Upper lobe of left lung (tissue), 6 donors: ENCODE data around the gene ERCC6. TPM values are rescaled to one million over a fixed set of nuclear protein-coding genes. Genes with fewer than 3 reads are reported as not detected.

Source experiments
- ATAC-seq, 2 donors: fragments of 200-7000 bp; cut with Tn5 transposase; one replicate each; pipeline ENCODE4 v1.9.1; 2022; ENCODE audit warnings: mild to moderate bottlenecking in 2 of 2, moderate library complexity in 2 of 2; ENCODE audit not compliant: low FRiP score in 2 of 2
- DNase-seq, 2 donors: peaks; one replicate each; pipeline ENCODE4 v3.0.0-alpha.2; 2019 to 2020
- H3K27ac ChIP-seq, 4 donors: fragments of 200-600 bp; sonication (generic); one replicate each; pipeline ENCODE4 v1.5.1; 2016 to 2019
- H3K27me3 ChIP-seq, 4 donors: fragments of 200-600 bp; sonication (generic); one replicate each; pipeline ENCODE4 v1.5.1; 2017 to 2019
- H3K36me3 ChIP-seq, 4 donors: fragments of 200-600 bp; sonication (generic); one replicate each; pipeline ENCODE4 v1.5.1; 2016 to 2019
- H3K4me1 ChIP-seq, 4 donors: fragments of 200-600 bp; sonication (generic); one replicate each; pipeline ENCODE4 v1.5.1; 2018 to 2019
- H3K4me3 ChIP-seq, 4 donors: fragments of 200-600 bp; sonication (generic); one replicate each; pipeline ENCODE4 v1.5.1; 2017 to 2019; ENCODE audit warnings: mild to moderate bottlenecking in 2 of 4, moderate library complexity in 1 of 4
- H3K9me3 ChIP-seq, 4 donors: fragments of 200-600 bp; sonication (generic); one replicate each; pipeline ENCODE4 v1.5.1; 2018 to 2019
- EP300 ChIP-seq, 4 donors: sonication (generic); formaldehyde crosslinking; IDR thresholded peaks; one replicate each; pipeline ENCODE4 v1.5.1; 2017; ENCODE audit warnings: antibody characterized with exemption in 4 of 4, control low read depth in 2 of 4
- POLR2A ChIP-seq, 4 donors: fragments of 450-650 bp; IDR thresholded peaks; one replicate each; pipeline ENCODE4 v1.5.1; 2016 to 2017; ENCODE audit warnings: antibody characterized with exemption in 4 of 4, mild to moderate bottlenecking in 2 of 4
- POLR2AphosphoS5 ChIP-seq, 2 donors: sonication (generic); formaldehyde crosslinking; IDR thresholded peaks; one replicate each; pipeline ENCODE4 v1.5.1; 2017; ENCODE audit warnings: antibody characterized with exemption in 2 of 2
- total RNA-seq, 6 donors: library from RNA; depleted of rRNA in 4 of 6; stranded (reverse); fragments of >200 nt in 4 of 6; gene quantifications; one replicate each; pipeline versions ENCODE4 v1.1.0 to v1.2.1, GENCODE V29; 2016 to 2021
- TF ChIP-seq, protein P1 (sequence below), 6 experiments: fragments of 450-650 bp in 4 of 6; fragments of 200-600 bp in 2 of 6; sonication (generic) in 2 of 6; IDR thresholded peaks; one replicate each; pipeline ENCODE4 v1.5.1; 2016 to 2019; ENCODE audit warnings: antibody characterized with exemption in 6 of 6
- donor health status: DM: no; HTN: no; CAD: no; lungs with moderate emphysema.
- donor health status: DM: no; HTN: yes; CAD: no; lungs with severe emphysema.

ERCC6 gene
- total RNA-seq, 6 donors from 2014 or later, result 8.4 to 30.4 (median 23.3) TPM

DNA sequence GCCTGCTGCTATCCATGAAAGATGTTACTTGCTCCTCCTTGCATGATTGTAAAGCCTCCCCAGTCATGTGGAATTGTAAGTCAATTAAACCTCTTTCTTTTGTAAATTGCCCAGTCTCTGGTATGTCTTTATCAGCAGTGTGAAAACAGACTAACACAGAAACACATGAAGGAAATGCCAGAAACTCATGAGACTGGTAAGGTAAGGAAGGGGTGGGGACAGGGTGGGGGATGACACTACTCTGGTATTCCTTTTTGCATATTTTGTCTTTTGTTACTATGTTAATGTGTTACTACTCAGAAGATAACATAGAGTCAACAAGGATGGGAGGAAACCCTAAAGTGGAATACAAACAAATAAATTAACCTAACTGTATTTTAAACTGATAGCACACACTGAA, 73.2 kb downstream of the ERCC6 start:
- Histone ChIP-seq H3K36me3 (peaks cover 4 to 59% (median 23%) of the 10 kb centered on the region in 4 donors), H3K27ac (no peak overlapping the region), H3K4me1 (no peaks in the 10 kb centered on the region), H3K9me3 (no peaks in the 10 kb centered on the region), H3K4me3 (no peak overlapping the region), H3K27me3 (no peaks in the 10 kb centered on the region)
- DNase-seq (no peak), ATAC-seq (no peak)
- TF ChIP-seq EP300 (IDR thresholded peaks at IDR 0.05) (no peak), POLR2A (IDR thresholded peaks at IDR 0.05) (no peak), POLR2AphosphoS5 (IDR thresholded peaks at IDR 0.05) (no peak)
- TF ChIP-seq, protein P1, sequence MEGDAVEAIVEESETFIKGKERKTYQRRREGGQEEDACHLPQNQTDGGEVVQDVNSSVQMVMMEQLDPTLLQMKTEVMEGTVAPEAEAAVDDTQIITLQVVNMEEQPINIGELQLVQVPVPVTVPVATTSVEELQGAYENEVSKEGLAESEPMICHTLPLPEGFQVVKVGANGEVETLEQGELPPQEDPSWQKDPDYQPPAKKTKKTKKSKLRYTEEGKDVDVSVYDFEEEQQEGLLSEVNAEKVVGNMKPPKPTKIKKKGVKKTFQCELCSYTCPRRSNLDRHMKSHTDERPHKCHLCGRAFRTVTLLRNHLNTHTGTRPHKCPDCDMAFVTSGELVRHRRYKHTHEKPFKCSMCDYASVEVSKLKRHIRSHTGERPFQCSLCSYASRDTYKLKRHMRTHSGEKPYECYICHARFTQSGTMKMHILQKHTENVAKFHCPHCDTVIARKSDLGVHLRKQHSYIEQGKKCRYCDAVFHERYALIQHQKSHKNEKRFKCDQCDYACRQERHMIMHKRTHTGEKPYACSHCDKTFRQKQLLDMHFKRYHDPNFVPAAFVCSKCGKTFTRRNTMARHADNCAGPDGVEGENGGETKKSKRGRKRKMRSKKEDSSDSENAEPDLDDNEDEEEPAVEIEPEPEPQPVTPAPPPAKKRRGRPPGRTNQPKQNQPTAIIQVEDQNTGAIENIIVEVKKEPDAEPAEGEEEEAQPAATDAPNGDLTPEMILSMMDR (IDR thresholded peaks at IDR 0.05), result no peak

Other genes with a start within 250 kb of the ERCC6 start
- not detected for gene C10orf71, start 240.0 kb downstream of the ERCC6 start, total RNA-seq
- gene DRGX, start 143.0 kb downstream of the ERCC6 start, total RNA-seq, result under 1 TPM in 2 of 6 donors, not detected in 4; 0.09 to 0.17 TPM
- not detected for gene SLC18A3, start 71.2 kb upstream of the ERCC6 start, total RNA-seq
- gene CHAT, start 74.9 kb upstream of the ERCC6 start, total RNA-seq, result not detected
- gene C10orf53, start 140.5 kb upstream of the ERCC6 start, total RNA-seq, result not detected
- under 1 TPM in 4 of 6 donors, not detected in 2; 0.10 to 0.46 (median 0.22) TPM for gene OGDHL, start 223.2 kb upstream of the ERCC6 start, total RNA-seq